SK-N-MC (cell line): Measurements from ENCODE around the gene CXXC1.

ENCODE experiments used
- DNase-seq: peaks from one replicate; pipeline ENCODE4 v3.0.0-alpha.2; 2011; ENCODE audit warnings: low read depth, low spot score
- H3K27ac ChIP-seq: fragments of 200-600 bp; sonication (generic); 2 replicates; pipeline ENCODE4 v1.5.1; 2016; ENCODE audit warnings: mixed run types
- H3K36me3 ChIP-seq: fragments of 200-600 bp; sonication (generic); 2 replicates; pipeline ENCODE4 v1.6.1; 2017; ENCODE audit warnings: antibody characterized with exemption, low read length, mixed read lengths; ENCODE audit not compliant: insufficient read depth
- H3K4me3 ChIP-seq: fragments of 200-600 bp; sonication (generic); 2 replicates; pipeline ENCODE4 v1.5.1; 2016
- H3K9ac ChIP-seq: fragments of 200-600 bp; sonication (generic); 2 replicates; pipeline ENCODE4 v1.8.0; 2017; ENCODE audit warnings: mixed run types, mixed read lengths; ENCODE audit not compliant: insufficient read length
- H3K9me3 ChIP-seq: fragments of 200-600 bp; sonication (generic); 2 replicates; pipeline ENCODE4 v1.6.1; 2017; ENCODE audit warnings: low read depth, mild to moderate bottlenecking, antibody characterized with exemption, low read length, moderate library complexity, mixed read lengths
- EZH2 ChIP-seq: fragments of 200-600 bp; sonication (generic); IDR thresholded peaks from one replicate; pipeline ENCODE4 v1.6.1; 2017; ENCODE audit warnings: antibody characterized with exemption
- FOXP2 ChIP-seq: optimal IDR thresholded peaks from 2 replicates; pipeline ENCODE3; 2011; ENCODE audit warnings: mild to moderate bottlenecking, moderate library complexity; ENCODE audit not compliant: insufficient read depth; ENCODE audit errors: extremely low read length, control extremely low read depth
- POLR2AphosphoS5 ChIP-seq: IDR thresholded peaks from 2 replicates; pipeline ENCODE4 v1.6.1; 2012; ENCODE audit warnings: mild to moderate bottlenecking, low read depth, low read length, borderline replicate concordance

CXXC1 gene

GRCh38 chr18:50287441-50288347 lies at the start of gene CXXC1:
Gene CXXC1 (minus strand): TSS chr18:50287692. CDS start chr18:50287589, 103 bp downstream.
- Histone ChIP-seq H3K4me3 (peak within 1 kb of the TSS; percentile 86), H3K9ac (peak within 1 kb of the TSS; percentile 84), H3K9me3 (no peaks in the 10 kb centered on the region), H3K36me3 (peaks cover 7% of the 10 kb centered on the region; the same call in 1 of the 2 replicates), H3K27ac (no peak within 1 kb of the TSS)
- TF ChIP-seq POLR2AphosphoS5 (peak; percentile 89), EZH2 (no peak), FOXP2 (no peak)
- peak; percentile 98 for DNase-seq

DNA sequence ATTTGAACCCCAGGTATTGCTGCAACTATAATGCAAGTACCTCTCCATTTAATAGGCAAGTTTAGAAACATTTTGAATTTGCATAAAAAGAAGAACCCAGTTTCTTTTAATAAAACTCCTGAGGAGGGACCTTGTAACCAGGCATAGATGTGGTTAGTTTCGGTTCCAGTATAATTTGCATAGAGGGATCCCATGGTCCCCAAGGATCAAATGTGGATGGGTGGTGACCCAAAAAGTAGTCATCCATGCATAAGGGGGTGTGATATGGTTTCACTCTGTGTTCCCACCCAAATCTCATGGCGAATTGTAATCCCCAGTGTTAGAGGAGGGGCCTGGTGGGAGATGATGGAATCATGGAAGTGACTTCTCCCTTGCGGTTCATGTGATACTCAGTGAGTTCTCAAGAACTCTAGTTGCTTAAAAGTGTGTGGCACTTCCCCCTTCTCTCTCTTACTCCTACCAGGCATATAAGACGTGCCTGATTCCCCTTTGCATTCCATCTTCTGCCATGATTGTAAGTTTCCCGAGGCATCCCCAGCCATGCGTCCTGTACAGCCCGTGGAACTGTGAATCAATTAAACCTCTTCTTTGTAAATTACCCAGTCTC lies 47.2 kb upstream of the CXXC1 start:
- Histone ChIP-seq H3K36me3 (no peaks in the 10 kb centered on the region), H3K9ac (no peak overlapping the region), H3K9me3 (no peaks in the 10 kb centered on the region), H3K27ac (no peak overlapping the region), H3K4me3 (no peak overlapping the region)
- TF ChIP-seq FOXP2 = no peak
- TF ChIP-seq POLR2AphosphoS5 = no peak
- TF ChIP-seq EZH2 = no peak
- DNase-seq = no peak

GRCh38 chr18:50331691-50332090 lies 44.2 kb upstream of the CXXC1 start:
- Histone ChIP-seq H3K36me3 (no peaks in the 10 kb centered on the region), H3K27ac (no peak overlapping the region), H3K4me3 (no peak overlapping the region), H3K9ac (no peak overlapping the region), H3K9me3 (no peaks in the 10 kb centered on the region)
- no peak for DNase-seq
- no peak for TF ChIP-seq POLR2AphosphoS5
- no peak for TF ChIP-seq EZH2
- no peak for TF ChIP-seq FOXP2

DNA sequence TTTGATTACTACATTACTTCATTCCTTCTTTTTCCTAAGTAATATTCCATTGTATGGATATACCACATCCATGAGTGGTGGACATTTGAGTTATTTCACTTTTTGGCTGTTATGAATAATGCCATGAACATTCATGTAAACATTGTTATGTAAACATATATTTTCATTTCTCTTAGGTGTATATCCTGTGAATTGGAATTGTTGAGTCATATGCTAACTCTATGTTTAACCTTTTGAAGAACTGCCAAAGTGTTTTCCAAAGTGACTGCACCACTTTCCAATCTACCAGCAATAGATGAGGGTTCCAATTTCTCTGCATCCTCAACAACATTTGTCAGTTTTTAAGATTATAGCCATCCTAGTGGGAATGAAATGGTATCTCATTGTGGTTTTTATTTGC lies 42.7 kb upstream of the CXXC1 start:
- H3K27ac ChIP-seq = no peak overlapping the region
- no peaks in the 10 kb centered on the region for H3K9me3 ChIP-seq
- DNase-seq = no peak
- no peak overlapping the region for H3K4me3 ChIP-seq
- TF ChIP-seq EZH2 (no peak), POLR2AphosphoS5 (no peak), FOXP2 (no peak)
- H3K9ac ChIP-seq = no peak overlapping the region
- no peaks in the 10 kb centered on the region for H3K36me3 ChIP-seq

- Histone ChIP-seq H3K9ac (no peak overlapping the region), H3K27ac (no peak overlapping the region), H3K4me3 (no peak overlapping the region), H3K9me3 (no peaks in the 10 kb centered on the region), H3K36me3 (no peaks in the 10 kb centered on the region)
- no peak for DNase-seq
- TF ChIP-seq POLR2AphosphoS5 (no peak), EZH2 (no peak), FOXP2 (no peak)
These were observed 40.5 kb upstream of the CXXC1 start for GRCh38 chr18:50327983-50328382.

DNA sequence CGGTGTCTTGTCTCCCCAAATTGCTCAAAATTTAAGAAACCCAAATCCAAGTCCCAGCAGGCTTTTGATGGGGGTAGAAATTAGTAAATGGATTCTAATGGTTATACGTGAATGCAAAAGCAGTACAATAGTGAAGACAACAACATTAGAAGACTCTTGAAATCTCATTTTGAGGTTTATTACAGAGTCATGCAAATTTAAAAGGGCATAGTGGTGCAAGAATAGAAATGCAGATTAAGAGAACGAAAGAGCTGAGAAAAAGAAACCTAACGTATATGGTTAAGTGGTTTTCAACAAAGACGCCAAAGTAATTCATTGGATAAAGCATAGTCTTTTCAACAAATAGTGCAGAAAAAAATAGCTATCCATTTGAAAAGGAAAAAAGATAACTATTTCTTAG lies 33.2 kb upstream of the CXXC1 start:
- no peaks in the 10 kb centered on the region for H3K36me3 ChIP-seq
- no peak overlapping the region for H3K4me3 ChIP-seq
- DNase-seq = no peak
- no peak overlapping the region for H3K9ac ChIP-seq
- no peaks in the 10 kb centered on the region for H3K9me3 ChIP-seq
- H3K27ac ChIP-seq = no peak overlapping the region
- TF ChIP-seq FOXP2 (no peak), EZH2 (no peak), POLR2AphosphoS5 (no peak)

DNA sequence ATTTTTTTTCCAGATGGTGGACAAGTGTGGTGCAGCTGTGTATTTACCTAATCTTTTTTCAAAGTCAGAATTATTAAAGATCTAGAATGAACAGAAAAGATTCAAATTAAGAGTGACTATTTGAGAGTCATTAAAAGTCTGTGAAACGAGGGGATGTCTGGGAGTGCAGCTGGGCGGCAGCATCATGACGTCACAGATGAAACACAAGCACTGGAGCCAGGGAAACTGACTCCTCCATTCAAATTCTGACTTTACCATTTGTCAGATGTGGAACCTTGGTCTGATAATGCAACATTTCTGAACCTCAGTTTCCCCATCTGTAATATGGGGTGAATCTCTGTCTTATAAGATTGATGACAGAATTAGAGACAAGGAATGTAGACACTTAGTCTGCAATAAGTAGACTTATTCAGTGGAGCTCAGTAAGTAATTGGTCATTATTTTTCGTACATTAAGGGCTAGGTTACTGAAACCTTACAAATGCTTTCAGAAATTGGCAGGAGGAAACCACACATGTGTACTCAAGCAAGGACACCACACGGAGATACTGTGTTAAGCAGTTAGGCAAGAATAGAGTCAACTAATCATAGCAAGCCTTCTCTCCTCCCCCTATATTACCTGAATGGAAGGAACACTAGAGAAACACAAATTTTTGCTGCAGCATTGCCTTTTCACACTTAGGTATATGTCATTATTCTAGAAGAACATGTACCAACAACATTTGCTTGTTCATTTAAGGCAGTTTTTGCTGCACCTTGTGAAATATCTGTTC lies 27.8 kb upstream of the CXXC1 start:
- Histone ChIP-seq H3K9ac (no peak overlapping the region), H3K4me3 (no peak overlapping the region), H3K36me3 (no peaks in the 10 kb centered on the region), H3K9me3 (no peaks in the 10 kb centered on the region), H3K27ac (no peak overlapping the region)
- TF ChIP-seq POLR2AphosphoS5 (no peak), EZH2 (no peak), FOXP2 (no peak)
- no peak for DNase-seq

GRCh38 chr18:50313873-50314460 lies 26.5 kb upstream of the CXXC1 start:
- TF ChIP-seq FOXP2 (no peak), POLR2AphosphoS5 (no peak), EZH2 (no peak)
- Histone ChIP-seq H3K36me3 (no peaks in the 10 kb centered on the region), H3K27ac (no peak overlapping the region), H3K9ac (no peak overlapping the region), H3K9me3 (no peaks in the 10 kb centered on the region), H3K4me3 (no peak overlapping the region)
- no peak for DNase-seq
